Stimulated activated CD4-positive, alpha-beta T cell treated with anti-CD3 and anti-CD28 coated beads, Interleukin-12 subunit alpha, Interleukin-12 subunit beta, amount 100 ng/mL, for 24 hours (primary cell): ENCODE measurements around the gene GGT7.
"Not testable (repeated sequence)": the region's sequence is repeated elsewhere in the genome, so short reads cannot be mapped to it uniquely, and the experiment has no call there.

ENCODE experiments used
- DNase-seq, 2 experiments: peaks; one replicate each; pipeline ENCODE4 v3.0.0-alpha.2; 2020; ENCODE audit warnings: low read depth in 2 of 2

Gene GGT7, protein sequence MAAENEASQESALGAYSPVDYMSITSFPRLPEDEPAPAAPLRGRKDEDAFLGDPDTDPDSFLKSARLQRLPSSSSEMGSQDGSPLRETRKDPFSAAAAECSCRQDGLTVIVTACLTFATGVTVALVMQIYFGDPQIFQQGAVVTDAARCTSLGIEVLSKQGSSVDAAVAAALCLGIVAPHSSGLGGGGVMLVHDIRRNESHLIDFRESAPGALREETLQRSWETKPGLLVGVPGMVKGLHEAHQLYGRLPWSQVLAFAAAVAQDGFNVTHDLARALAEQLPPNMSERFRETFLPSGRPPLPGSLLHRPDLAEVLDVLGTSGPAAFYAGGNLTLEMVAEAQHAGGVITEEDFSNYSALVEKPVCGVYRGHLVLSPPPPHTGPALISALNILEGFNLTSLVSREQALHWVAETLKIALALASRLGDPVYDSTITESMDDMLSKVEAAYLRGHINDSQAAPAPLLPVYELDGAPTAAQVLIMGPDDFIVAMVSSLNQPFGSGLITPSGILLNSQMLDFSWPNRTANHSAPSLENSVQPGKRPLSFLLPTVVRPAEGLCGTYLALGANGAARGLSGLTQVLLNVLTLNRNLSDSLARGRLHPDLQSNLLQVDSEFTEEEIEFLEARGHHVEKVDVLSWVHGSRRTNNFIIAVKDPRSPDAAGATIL

DNA sequence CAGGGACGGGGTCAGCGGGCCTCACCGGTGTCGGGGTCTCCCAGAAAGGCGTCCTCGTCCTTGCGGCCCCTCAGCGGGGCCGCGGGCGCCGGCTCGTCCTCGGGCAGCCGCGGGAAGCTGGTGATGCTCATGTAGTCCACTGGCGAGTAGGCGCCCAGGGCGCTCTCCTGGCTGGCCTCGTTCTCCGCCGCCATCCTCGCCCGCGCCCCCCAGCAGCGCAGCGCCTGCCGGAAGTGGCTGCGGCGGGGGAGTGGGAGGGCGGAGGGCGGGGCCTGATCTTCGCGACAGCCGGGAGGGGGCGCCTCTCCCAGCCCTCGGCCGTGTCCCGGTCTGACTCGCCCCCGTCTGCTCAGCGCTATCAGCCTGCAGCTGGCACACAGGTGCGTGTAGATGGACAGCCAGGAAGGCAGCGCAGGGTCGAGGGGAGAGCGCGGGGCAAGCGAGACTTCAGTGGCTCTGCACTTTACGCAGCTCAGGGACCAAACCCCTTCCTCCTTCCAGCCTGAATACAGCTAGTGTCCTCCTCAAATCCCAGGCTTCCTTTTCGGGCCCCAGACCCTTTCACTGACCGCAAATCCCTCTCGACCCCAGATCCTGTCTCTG is at the start of gene GGT7:
Gene GGT7, minus strand, starts transcription at position 235 of the 603 bp plus-strand sequence. Its CDS starts 41 bp downstream, at position 194.
- peak; percentile 74 to 87 for DNase-seq

- no peak for DNase-seq
These were observed 48.8 kb upstream of the GGT7 start for GRCh38 chr20:34921436-34921835.

GRCh38 chr20:34920055-34920454 is 47.4 kb upstream of the GGT7 start:
- no peak for DNase-seq

- no peak for DNase-seq
These were observed 44.2 kb upstream of the GGT7 start for GRCh38 chr20:34916774-34917354.

DNA sequence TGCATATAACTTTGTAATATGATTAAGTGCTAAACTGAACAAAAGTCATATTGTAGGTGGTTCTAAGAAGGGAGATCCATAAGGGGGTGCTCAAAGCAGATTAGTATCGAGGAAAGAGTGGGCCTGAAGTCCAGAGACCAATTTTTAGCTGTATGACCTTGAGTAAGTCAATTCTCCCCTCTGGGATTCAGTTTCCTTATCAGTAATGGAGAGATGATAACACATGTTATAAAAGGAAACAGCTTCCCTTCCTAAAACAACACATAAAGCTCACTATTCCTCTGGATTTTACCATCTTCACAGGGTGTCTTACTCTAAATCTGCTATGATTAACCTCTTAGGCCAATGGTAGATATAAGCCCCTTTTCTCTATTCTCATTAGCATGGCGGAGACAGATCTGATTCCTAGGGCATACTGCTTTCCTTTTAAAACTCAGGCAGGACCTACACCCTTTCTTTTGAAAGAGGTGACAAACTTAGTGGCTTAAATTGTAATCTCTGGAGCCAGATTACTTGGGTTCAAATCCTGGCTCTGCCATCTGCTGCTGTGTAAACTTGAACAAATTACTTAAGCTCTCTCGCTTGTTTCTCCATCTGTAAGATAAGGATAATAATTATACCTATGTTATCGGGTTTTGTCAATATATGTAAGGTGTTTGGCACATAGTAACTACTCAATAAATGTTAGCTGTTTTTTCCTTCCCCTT is 43.2 kb upstream of the GGT7 start:
- no peak for DNase-seq

DNA sequence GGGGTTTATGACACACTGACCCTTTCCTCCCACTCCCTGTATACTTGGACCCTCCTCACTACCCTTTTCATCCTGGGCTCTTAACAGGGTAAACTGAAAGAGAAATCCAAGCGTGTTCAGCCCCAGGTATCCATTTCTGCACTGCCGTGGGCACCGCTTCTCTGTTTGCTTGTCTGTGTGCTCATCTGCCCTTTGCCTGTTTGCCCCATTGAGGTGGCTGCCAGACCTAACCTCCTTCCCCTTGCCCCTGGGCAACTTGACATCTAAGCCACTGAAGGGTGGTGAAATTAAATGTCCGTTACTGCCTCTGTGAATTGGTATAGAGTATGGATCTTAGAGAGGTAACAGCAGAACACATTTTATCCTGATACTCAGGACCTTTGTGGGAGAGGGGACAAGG is 42.5 kb upstream of the GGT7 start:
- DNase-seq = no peak

GRCh38 chr20:34907616-34908469 is 35.2 kb upstream of the GGT7 start:
- no peak for DNase-seq

DNA sequence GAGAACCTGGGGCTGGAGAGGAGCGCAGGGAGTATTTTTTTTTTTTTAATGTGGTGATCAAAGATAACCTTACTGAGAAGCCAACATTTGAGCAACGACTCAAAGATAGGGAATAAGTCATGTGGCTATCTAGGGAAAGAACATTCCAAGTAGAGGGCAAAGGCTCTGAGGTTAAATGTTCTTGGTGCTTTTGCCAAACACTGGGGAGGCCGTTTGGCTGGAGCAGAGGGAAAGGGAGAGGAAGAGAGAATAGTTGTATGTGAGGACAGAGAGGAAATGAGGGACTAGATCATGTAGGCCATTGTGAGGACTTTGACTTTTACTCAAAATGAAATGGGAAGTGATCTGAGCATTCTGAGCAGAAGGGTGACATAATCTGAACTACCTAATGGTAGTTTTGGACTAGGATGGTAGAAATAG is 31.6 kb upstream of the GGT7 start:
- no peak for DNase-seq

- not testable (repeated sequence) for DNase-seq
These were observed 26.1 kb upstream of the GGT7 start for GRCh38 chr20:34898731-34899130.

GRCh38 chr20:34898129-34898528 is 25.5 kb upstream of the GGT7 start:
- not testable (repeated sequence) for DNase-seq

GRCh38 chr20:34896086-34896621 is 23.5 kb upstream of the GGT7 start:
- no peak for DNase-seq

GRCh38 chr20:34895465-34895864 is 22.8 kb upstream of the GGT7 start:
- DNase-seq = no peak

- no peak for DNase-seq
These were observed 22.1 kb upstream of the GGT7 start for GRCh38 chr20:34894723-34895122.

GRCh38 chr20:34892671-34893070 is 20.0 kb upstream of the GGT7 start:
- DNase-seq = no peak

- no peak for DNase-seq
These were observed 18.8 kb upstream of the GGT7 start for GRCh38 chr20:34891166-34892062.

DNA sequence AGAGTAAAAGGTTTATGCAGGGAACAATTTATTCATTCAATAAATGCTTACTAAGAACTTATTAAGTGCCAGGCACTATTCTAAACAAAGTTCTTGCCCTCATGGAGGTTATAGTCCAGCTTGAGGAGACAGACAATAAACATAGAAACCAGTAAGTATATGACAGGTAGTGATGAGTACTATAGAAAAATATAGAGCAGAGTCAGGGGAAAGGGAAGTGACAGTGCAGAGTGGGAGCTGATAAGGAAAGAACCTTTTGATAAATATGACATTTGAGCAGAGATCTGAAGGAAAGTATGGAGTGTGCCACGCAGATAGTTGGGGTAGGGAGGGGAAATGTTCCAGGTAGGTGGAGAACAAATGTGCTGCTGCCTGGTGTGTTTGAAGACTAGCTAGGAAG is 15.8 kb upstream of the GGT7 start:
- no peak for DNase-seq

GRCh38 chr20:34887023-34887422 is 14.4 kb upstream of the GGT7 start:
- DNase-seq = no peak

DNA sequence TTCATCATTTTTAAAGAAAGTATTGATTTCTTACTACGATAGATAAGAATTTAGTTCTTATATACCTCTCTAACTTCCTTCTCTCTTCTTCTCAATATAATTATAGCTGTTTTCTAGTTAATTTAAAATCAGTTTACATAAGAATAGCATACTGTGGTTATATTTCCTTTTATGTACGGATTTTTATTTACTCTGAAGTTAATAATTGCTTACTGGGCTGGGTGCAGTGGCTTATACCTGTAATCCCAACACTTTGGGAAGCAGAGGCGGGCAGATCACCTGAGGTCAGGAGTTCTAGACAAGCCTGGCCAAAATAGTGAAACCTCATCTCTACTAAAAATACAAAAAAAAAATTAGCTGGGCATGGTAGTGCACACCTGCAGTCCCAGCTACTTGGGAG is 13.5 kb upstream of the GGT7 start:
- no peak for DNase-seq

- DNase-seq = no peak
These were observed 11.6 kb upstream of the GGT7 start for GRCh38 chr20:34884260-34884659.

- no peak for DNase-seq
These were observed 11.2 kb upstream of the GGT7 start for GRCh38 chr20:34883809-34884208.
